Measurements from ENCODE around the gene GALNT2.

- TF ChIP-seq CTCF (conservative IDR thresholded peaks at IDR 0.05; ENCODE audit: low read length) (no peak), EZH2phosphoT487 (IDR thresholded peaks at IDR 0.05; ENCODE audit: borderline replicate concordance) (no peak)
Observed at GRCh38 chr1:230083053-230083452, 16.0 kb downstream of the GALNT2 start.
